AG04450 (cell line): ENCODE results near the gene HOXC10. TPM values are rescaled to one million over a fixed set of nuclear protein-coding genes. Genes with fewer than 3 reads are reported as not detected.

Experiments used
- CTCF ChIA-PET: fragments of 300-600, 350-600 bp; formaldehyde crosslinking; extraction: SDS; loops from one replicate; lab custom pipeline; 2022; ENCODE audit warnings: antibody characterized with exemption, inconsistent platforms; lab: Charles Lee
- POLR2A ChIA-PET: fragments of 350-600 bp; formaldehyde crosslinking; extraction: SDS; loops from one replicate; lab custom pipeline; 2021; ENCODE audit warnings: antibody characterized with exemption, inconsistent platforms; lab: Yijun Ruan, JAX
- DNase-seq: peaks from one replicate; pipeline ENCODE4 v3.0.0-alpha.2; 2011; ENCODE audit warnings: low read depth, low spot score
- H3K27ac ChIP-seq: one replicate; pipeline ENCODE4 v1.5.1; 2012; ENCODE audit warnings: low read depth, low read length, control low read depth
- H3K27me3 ChIP-seq: one replicate; pipeline ENCODE4 v1.6.0; 2012; ENCODE audit warnings: low read length; ENCODE audit not compliant: control insufficient read depth, insufficient read depth
- H3K4me3 ChIP-seq: 2 replicates; pipeline ENCODE4 v1.5.1; 2011; ENCODE audit warnings: mild to moderate bottlenecking, low read depth, low read length, control low read depth
- H3K9me3 ChIP-seq: 2 replicates; pipeline ENCODE4 v1.5.1; 2012; ENCODE audit warnings: low read length; ENCODE audit not compliant: control insufficient read depth, insufficient read depth
- polyA plus RNA-seq: library from polyadenylated mRNA; depleted of rRNA; stranded (reverse); fragments of >200 nt; gene quantifications from 2 replicates; pipeline ENCODE4 v1.2.3, GENCODE V29; 2011
- TF ChIP-seq, protein P1 (sequence below): IDR thresholded peaks from 2 replicates; pipeline ENCODE4 v1.5.1; 2011; ENCODE audit warnings: low read depth, low read length, control low read depth, inconsistent platforms

The HOXC10 gene
- polyA plus RNA-seq, 1 experiment, result not detected

- Histone ChIP-seq H3K27ac (no peak overlapping the region), H3K9me3 (peaks cover 14% of the 10 kb centered on the region; the same call in 1 of the 2 replicates), H3K4me3 (no peak overlapping the region), H3K27me3 (peaks cover 92% of the 10 kb centered on the region)
- TF ChIP-seq, protein P1, sequence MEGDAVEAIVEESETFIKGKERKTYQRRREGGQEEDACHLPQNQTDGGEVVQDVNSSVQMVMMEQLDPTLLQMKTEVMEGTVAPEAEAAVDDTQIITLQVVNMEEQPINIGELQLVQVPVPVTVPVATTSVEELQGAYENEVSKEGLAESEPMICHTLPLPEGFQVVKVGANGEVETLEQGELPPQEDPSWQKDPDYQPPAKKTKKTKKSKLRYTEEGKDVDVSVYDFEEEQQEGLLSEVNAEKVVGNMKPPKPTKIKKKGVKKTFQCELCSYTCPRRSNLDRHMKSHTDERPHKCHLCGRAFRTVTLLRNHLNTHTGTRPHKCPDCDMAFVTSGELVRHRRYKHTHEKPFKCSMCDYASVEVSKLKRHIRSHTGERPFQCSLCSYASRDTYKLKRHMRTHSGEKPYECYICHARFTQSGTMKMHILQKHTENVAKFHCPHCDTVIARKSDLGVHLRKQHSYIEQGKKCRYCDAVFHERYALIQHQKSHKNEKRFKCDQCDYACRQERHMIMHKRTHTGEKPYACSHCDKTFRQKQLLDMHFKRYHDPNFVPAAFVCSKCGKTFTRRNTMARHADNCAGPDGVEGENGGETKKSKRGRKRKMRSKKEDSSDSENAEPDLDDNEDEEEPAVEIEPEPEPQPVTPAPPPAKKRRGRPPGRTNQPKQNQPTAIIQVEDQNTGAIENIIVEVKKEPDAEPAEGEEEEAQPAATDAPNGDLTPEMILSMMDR, result no peak
- POLR2A ChIA-PET, result no interaction called here
- CTCF ChIA-PET, result no interaction called here
- no peak for DNase-seq
Observed at GRCh38 chr12:53947743-53948142, 37.2 kb upstream of the HOXC10 start.

DNA sequence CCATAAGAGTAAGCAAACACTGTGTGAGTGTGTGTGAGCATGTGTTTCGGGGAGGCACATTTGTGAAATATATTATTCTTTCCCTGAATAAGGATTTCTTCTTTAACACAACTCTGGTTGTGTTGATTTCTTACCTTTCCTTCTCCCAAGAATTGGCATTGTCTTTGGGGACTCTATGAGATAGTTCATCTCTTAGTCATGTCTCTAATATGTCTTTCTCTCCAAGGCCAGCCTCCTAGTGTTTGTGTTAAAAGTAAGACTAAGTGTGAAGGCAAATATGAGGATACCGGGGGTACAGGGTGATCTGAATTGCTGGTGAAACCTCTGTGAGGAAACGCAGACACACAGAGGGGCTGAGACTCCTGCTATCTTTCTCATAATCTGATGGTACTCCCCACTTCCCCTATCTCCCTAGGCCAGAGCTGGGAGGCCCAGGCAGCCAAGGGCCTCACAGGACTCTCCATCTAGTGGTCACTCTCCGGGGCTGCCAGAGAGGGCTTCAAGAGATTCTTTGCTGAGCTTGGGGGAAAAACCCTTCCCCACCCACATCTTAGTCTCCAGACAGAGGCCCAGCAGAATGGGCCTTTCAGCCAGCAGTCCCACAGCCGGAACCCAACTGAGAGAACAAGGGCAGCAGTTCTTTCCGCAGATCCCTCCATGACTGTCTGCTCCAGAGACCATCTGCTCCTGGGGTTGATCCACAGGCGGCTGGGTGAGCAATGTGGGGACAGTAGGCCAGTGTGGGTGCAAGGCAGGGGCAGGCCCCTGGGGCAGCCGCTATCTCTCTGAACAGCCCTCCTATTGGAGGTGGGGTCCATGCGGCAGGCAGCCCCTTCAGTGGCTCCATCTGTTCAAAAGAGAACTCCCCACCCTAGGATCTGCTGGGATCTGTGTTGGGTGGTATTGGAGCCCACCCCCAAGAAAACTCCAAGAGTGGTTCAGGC is 36.0 kb upstream of the HOXC10 start:
- Histone ChIP-seq H3K27ac (no peak overlapping the region), H3K4me3 (no peak overlapping the region), H3K9me3 (peaks cover 14% of the 10 kb centered on the region; the same call in 1 of the 2 replicates), H3K27me3 (peaks cover 92% of the 10 kb centered on the region)
- CTCF ChIA-PET, result no interaction called here
- DNase-seq, result no peak
- TF ChIP-seq, protein P1, result no peak
- POLR2A ChIA-PET, result no interaction called here

GRCh38 chr12:53949631-53950436 is 35.1 kb upstream of the HOXC10 start:
- peaks cover 92% of the 10 kb centered on the region for H3K27me3 ChIP-seq

GRCh38 chr12:53950437-53950773 is 34.5 kb upstream of the HOXC10 start:
- Histone ChIP-seq H3K4me3 (no peak overlapping the region), H3K27ac (no peak overlapping the region), H3K27me3 (peaks cover 90% of the 10 kb centered on the region), H3K9me3 (peaks cover 19% of the 10 kb centered on the region; the same call in 1 of the 2 replicates)
- no peak for DNase-seq
- CTCF ChIA-PET, result no interaction called here
- TF ChIP-seq, protein P1, result no peak
- POLR2A ChIA-PET, result no interaction called here

More at GRCh38 chr12:53949631-53950436, 35.1 kb upstream of the HOXC10 start:
- ChIA-PET POLR2A (no interaction called here), CTCF (no interaction called here)
- no peak for DNase-seq
- peaks cover 17% of the 10 kb centered on the region; the same call in 1 of the 2 replicates for H3K9me3 ChIP-seq
- TF ChIP-seq, protein P1, result no peak
- H3K27ac ChIP-seq, result no peak overlapping the region
- H3K4me3 ChIP-seq, result no peak overlapping the region
